HCT116 (cell line): ENCODE data around the gene CCND1. TPM values are rescaled to one million over a fixed set of nuclear protein-coding genes. Genes with fewer than 3 reads are reported as not detected.

ENCODE experiments used
- ATAC-seq: fragments of 200-7000 bp; cut with Tn5 transposase; 2 replicates; pipeline ENCODE4 v1.9.1; 2020; ENCODE audit warnings: mild to moderate bottlenecking, moderate library complexity
- BruUV-seq: library from RNA; stranded (reverse); fragments of 400-500 nt; replicated peaks from 2 replicates; lab custom pipeline; 2021; lab: Mats Ljungman, UMichigan
- CTCF ChIA-PET: fragments of 300-600 bp; sonication (Branson Sonifier 250); formaldehyde crosslinking; loops from one replicate; lab custom pipeline; 2021; ENCODE audit warnings: antibody characterized with exemption; lab: Charles Lee
- POLR2A ChIA-PET: fragments of 300-600, 350-600 bp; sonication (Branson Sonifier 250); formaldehyde crosslinking; loops from one replicate; lab custom pipeline; 2021; ENCODE audit warnings: antibody characterized with exemption; lab: Charles Lee
- RAD21 ChIA-PET, 2 experiments: fragments of 300-600 bp; sonication (Branson Sonifier 250); formaldehyde crosslinking; loops; one replicate each; lab custom pipeline; 2023; ENCODE audit warnings: low total read pairs in 2 of 2; ENCODE audit not compliant: uncharacterized antibody in 2 of 2, unreplicated experiment in 2 of 2, low non-redundant PET in 1 of 2; lab: Charles Lee
- DNase-seq: peaks from one replicate; pipeline ENCODE4 v3.0.0-alpha.2; 2010; ENCODE audit warnings: low read depth, low spot score
- H2AFZ ChIP-seq: fragments of 200-600 bp; shearing (Covaris generic), sonication (generic); 2 replicates; pipeline ENCODE4 v1.6.1; 2017; ENCODE audit warnings: low read depth, mixed run types, mixed read lengths, antibody characterized with exemption, low read length; ENCODE audit not compliant: poor library complexity, severe bottlenecking
- H3K27ac ChIP-seq: 2 replicates; pipeline ENCODE4 v1.5.1; 2012; ENCODE audit warnings: low read depth, low read length
- H3K27me3 ChIP-seq: fragments of 200-600 bp; sonication (generic); 2 replicates; pipeline ENCODE4 v1.6.1; 2016; ENCODE audit warnings: mixed run types, low read length, mixed read lengths; ENCODE audit not compliant: insufficient read depth
- H3K36me3 ChIP-seq, 2 experiments: fragments of 200-500 bp in 1 of 2; fragments of 200-600 bp in 1 of 2; sonication (Bioruptor generic) in 1 of 2; sonication (generic) in 1 of 2; 2 replicates each; pipeline versions ENCODE4 v1.5.1 to v1.6.1; 2014 to 2016; ENCODE audit warnings: low read length in 2 of 2, inconsistent platforms in 1 of 2, mixed read lengths in 1 of 2, mixed run types in 1 of 2; ENCODE audit not compliant: insufficient read depth in 2 of 2, control insufficient read depth in 1 of 2
- H3K4me1 ChIP-seq, 2 experiments: fragments of 200-600 bp in 1 of 2; sonication (generic) in 1 of 2; 2 replicates each; pipeline versions ENCODE4 v1.5.1 to v1.6.1; 2012 to 2017; ENCODE audit warnings: low read length in 2 of 2, inconsistent platforms in 1 of 2, mild to moderate bottlenecking in 1 of 2, mixed read lengths in 1 of 2, mixed run types in 1 of 2, moderate library complexity in 1 of 2; ENCODE audit not compliant: insufficient read depth in 2 of 2, control insufficient read depth in 1 of 2
- H3K4me2 ChIP-seq: fragments of 200-600 bp; sonication (generic); 2 replicates; pipeline ENCODE4 v1.6.1; 2017; ENCODE audit warnings: mixed run types, low read length, mixed read lengths
- H3K4me3 ChIP-seq, 2 experiments: fragments of 200-600 bp in 1 of 2; sonication (generic) in 1 of 2; replicated peaks in 1 of 2; 2 replicates each; pipeline ENCODE4 v1.5.1; 2011 to 2016; ENCODE audit warnings: low read length in 2 of 2, control low read depth in 1 of 2, low read depth in 1 of 2, mild to moderate bottlenecking in 1 of 2, mixed read lengths in 1 of 2, mixed run types in 1 of 2
- H3K79me2 ChIP-seq: fragments of 200-600 bp; sonication (generic); 2 replicates; pipeline ENCODE4 v1.6.1; 2017; ENCODE audit warnings: mild to moderate bottlenecking, mixed run types, low read length, moderate library complexity, mixed read lengths; ENCODE audit not compliant: insufficient read depth
- H3K9ac ChIP-seq: fragments of 200-600 bp; sonication (generic); 2 replicates; pipeline ENCODE4 v1.6.1; 2016; ENCODE audit warnings: low read length, mixed read lengths
- H3K9me2 ChIP-seq: fragments of 200-600 bp; sonication (generic), shearing (Covaris generic); 2 replicates; pipeline ENCODE4 v1.6.1; 2017; ENCODE audit warnings: mixed run types, mild to moderate bottlenecking, moderate library complexity; ENCODE audit not compliant: insufficient read depth
- H3K9me3 ChIP-seq, 2 experiments: fragments of 200-500 bp in 1 of 2; fragments of 200-600 bp in 1 of 2; sonication (Bioruptor generic) in 1 of 2; sonication (generic) in 1 of 2; 2 replicates each; pipeline ENCODE4 v1.6.1; 2014 to 2017; ENCODE audit warnings: low read length in 2 of 2, mixed read lengths in 2 of 2, inconsistent platforms in 1 of 2, low read depth in 1 of 2, mild to moderate bottlenecking in 1 of 2, mixed run types in 1 of 2, moderate library complexity in 1 of 2; ENCODE audit not compliant: control insufficient read depth in 1 of 2, insufficient read depth in 1 of 2
- H4K20me1 ChIP-seq: fragments of 200-600 bp; sonication (generic), shearing (Covaris generic); 2 replicates; pipeline ENCODE4 v1.6.1; 2017; ENCODE audit warnings: mixed run types, mild to moderate bottlenecking, moderate library complexity; ENCODE audit not compliant: insufficient read depth
- CBX3 ChIP-seq: IDR thresholded peaks from 2 replicates; pipeline ENCODE4 v1.6.1; 2012; ENCODE audit warnings: low read depth
- CEBPB ChIP-seq: IDR thresholded peaks from 2 replicates; pipeline ENCODE4 v1.6.1; 2012; ENCODE audit warnings: low read depth
- CTCF ChIP-seq, 3 experiments: fragments of 200-600 bp in 1 of 3; sonication (generic) in 1 of 3; IDR thresholded peaks in 2 of 3; conservative IDR thresholded peaks in 1 of 3; 2 replicates each; pipeline ENCODE4 v1.5.1; 2012 to 2017; ENCODE audit warnings: low read depth in 2 of 3, low read length in 2 of 3, antibody characterized with exemption in 1 of 3, borderline replicate concordance in 1 of 3, control low read depth in 1 of 3, mild to moderate bottlenecking in 1 of 3, mixed read lengths in 1 of 3, mixed run types in 1 of 3, moderate library complexity in 1 of 3; ENCODE audit not compliant: insufficient read depth in 1 of 3
- EGR1 ChIP-seq: IDR thresholded peaks from 2 replicates; pipeline ENCODE4 v1.6.1; 2012; ENCODE audit warnings: low read depth
- EZH2 ChIP-seq: fragments of 200-600 bp; sonication (generic); IDR thresholded peaks from 2 replicates; pipeline ENCODE4 v1.6.1; 2017; ENCODE audit warnings: antibody characterized with exemption, mixed run types
- EZH2phosphoT487 ChIP-seq: fragments of 200-600 bp; IDR thresholded peaks from 2 replicates; pipeline ENCODE4 v1.6.1; 2018; ENCODE audit warnings: antibody characterized with exemption, borderline replicate concordance
- FOSL1 ChIP-seq: IDR thresholded peaks from 2 replicates; pipeline ENCODE4 v1.6.1; 2012; ENCODE audit warnings: low read depth
- JUND ChIP-seq: IDR thresholded peaks from 2 replicates; pipeline ENCODE4 v1.6.1; 2012
- MAX ChIP-seq: IDR thresholded peaks from 2 replicates; pipeline ENCODE4 v1.6.1; 2012
- RAD21 ChIP-seq: IDR thresholded peaks from 2 replicates; pipeline ENCODE4 v1.6.1; 2012; ENCODE audit warnings: low read depth, mild to moderate bottlenecking
- SP1 ChIP-seq: IDR thresholded peaks from 2 replicates; pipeline ENCODE4 v1.6.1; 2012; ENCODE audit warnings: low read depth
- SRF ChIP-seq: IDR thresholded peaks from 2 replicates; pipeline ENCODE4 v1.6.1; 2012; ENCODE audit warnings: low read depth
- TCF7L2 ChIP-seq: IDR thresholded peaks from 2 replicates; pipeline ENCODE4 v1.7.0; 2011; ENCODE audit warnings: borderline replicate concordance, inconsistent platforms; ENCODE audit not compliant: insufficient read depth, insufficient read length; ENCODE audit errors: extremely low read depth
- intact Hi-C: fragments of 100-400 bp; cut with micrococcal nuclease; formaldehyde crosslinking; loops from 2 replicates; pipeline ENCODE4 v1.10.0; 2022
- total RNA-seq: library from RNA; stranded (reverse); gene quantifications from one replicate; pipeline ENCODE4 v1.2.1, GENCODE V29; 2021; ENCODE audit not compliant: unreplicated experiment
- TF ChIP-seq, protein P1 (sequence below): IDR thresholded peaks from 2 replicates; pipeline ENCODE4 v1.6.1; 2012; ENCODE audit warnings: low read depth
- TF ChIP-seq, protein P2 (sequence below): IDR thresholded peaks from 2 replicates; pipeline ENCODE4 v1.6.1; 2012

CCND1 gene
- total RNA-seq, 1 experiment from 2014 or later = 601 TPM

DNA sequence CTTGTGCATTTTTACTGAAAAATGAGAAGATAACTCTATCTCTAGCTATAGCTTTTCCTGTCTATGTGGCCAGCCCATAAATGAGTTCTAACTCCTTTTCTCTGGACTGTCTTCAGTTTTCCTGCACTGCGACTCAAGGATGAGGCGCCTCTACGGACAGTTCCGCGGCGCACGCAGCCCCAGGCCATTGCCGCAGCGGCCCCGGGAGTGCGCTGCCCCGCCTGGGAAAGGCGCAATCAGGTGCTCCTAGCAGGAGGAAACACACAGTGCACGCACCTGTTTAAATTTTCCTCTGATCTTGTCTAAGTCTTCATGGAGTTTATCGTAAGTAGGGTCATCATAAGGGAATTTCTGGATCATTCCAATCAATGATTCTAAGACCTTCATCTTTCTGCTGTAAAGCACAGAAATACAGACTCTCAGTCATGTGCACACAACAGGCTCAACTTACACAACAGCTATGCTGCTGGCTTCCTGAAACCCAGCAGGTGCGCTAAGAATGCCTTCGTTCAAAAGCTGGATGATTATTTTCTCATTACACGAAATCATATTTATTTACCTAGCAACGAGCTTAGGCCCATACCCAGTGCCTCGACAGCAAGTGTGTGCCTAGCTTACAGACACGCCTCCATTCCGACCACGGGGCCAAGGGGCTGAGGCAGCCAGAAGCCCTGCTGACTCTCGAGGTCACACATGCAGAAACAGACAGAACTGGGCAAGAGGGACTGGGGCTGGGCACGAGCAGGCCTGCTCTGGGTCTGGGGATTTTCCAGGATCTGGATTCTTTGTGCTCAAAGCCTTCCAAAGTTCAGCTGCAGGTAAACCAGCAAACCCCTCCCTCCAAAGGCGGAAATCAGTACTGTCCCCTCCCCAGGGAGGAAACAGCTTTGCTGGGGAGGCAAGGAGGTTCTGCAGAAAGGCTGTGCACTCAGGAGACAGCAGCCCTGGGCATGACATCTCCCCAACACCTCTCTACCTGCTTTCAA is 27.0 kb downstream of the CCND1 start:
- no peak overlapping the region for H3K4me2 ChIP-seq
- no peak overlapping the region for H2AFZ ChIP-seq
- RAD21 ChIA-PET = no interaction called here
- H3K79me2 ChIP-seq = peaks cover 6% of the 10 kb centered on the region
- H4K20me1 ChIP-seq = no peaks in the 10 kb centered on the region
- no peaks in the 10 kb centered on the region for H3K9me3 ChIP-seq
- no peaks in the 10 kb centered on the region for H3K9me2 ChIP-seq
- no peak overlapping the region for H3K27ac ChIP-seq
- no peak overlapping the region for H3K4me3 ChIP-seq
- CTCF ChIA-PET = interaction anchor here (1.7 to 3.0 kb wide), 2 partner anchors 375 to 566 kb away, joined by 4 to 11 read pairs; partner anchors contain the start of gene MYEOV
- DNase-seq = no peak
- intact Hi-C loops = no loop called here
- H3K4me1 ChIP-seq = peaks cover 0 to 10% of the 10 kb centered on the region in 2 experiments; a peak in 2 of 4 replicates
- peaks cover 9 to 21% of the 10 kb centered on the region in 2 experiments; a peak in 3 of 4 replicates for H3K36me3 ChIP-seq
- no peak for ATAC-seq
- POLR2A ChIA-PET = no interaction called here
- H3K9ac ChIP-seq = no peak overlapping the region
- BruUV-seq = no TSS peak
- TF ChIP-seq, protein P1, sequence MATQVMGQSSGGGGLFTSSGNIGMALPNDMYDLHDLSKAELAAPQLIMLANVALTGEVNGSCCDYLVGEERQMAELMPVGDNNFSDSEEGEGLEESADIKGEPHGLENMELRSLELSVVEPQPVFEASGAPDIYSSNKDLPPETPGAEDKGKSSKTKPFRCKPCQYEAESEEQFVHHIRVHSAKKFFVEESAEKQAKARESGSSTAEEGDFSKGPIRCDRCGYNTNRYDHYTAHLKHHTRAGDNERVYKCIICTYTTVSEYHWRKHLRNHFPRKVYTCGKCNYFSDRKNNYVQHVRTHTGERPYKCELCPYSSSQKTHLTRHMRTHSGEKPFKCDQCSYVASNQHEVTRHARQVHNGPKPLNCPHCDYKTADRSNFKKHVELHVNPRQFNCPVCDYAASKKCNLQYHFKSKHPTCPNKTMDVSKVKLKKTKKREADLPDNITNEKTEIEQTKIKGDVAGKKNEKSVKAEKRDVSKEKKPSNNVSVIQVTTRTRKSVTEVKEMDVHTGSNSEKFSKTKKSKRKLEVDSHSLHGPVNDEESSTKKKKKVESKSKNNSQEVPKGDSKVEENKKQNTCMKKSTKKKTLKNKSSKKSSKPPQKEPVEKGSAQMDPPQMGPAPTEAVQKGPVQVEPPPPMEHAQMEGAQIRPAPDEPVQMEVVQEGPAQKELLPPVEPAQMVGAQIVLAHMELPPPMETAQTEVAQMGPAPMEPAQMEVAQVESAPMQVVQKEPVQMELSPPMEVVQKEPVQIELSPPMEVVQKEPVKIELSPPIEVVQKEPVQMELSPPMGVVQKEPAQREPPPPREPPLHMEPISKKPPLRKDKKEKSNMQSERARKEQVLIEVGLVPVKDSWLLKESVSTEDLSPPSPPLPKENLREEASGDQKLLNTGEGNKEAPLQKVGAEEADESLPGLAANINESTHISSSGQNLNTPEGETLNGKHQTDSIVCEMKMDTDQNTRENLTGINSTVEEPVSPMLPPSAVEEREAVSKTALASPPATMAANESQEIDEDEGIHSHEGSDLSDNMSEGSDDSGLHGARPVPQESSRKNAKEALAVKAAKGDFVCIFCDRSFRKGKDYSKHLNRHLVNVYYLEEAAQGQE = no peak
- TF ChIP-seq EZH2phosphoT487 (no peak), RAD21 (no peak), CTCF (IDR thresholded peaks at IDR 0.05 in 2 of 3, conservative IDR thresholded peaks at IDR 0.05 in 1 of 3; ENCODE audit: borderline replicate concordance in 1 of 3, insufficient read depth in 1 of 3, low read depth in 2 of 3, low read length in 2 of 3) (no peak), CBX3 (no peak), SRF (no peak), CEBPB (no peak), TCF7L2 (no peak), JUND (no peak), EZH2 (no peak), SP1 (no peak), FOSL1 (no peak), MAX (no peak), EGR1 (no peak)
- TF ChIP-seq, protein P2, sequence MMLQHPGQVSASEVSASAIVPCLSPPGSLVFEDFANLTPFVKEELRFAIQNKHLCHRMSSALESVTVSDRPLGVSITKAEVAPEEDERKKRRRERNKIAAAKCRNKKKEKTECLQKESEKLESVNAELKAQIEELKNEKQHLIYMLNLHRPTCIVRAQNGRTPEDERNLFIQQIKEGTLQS = no peak
- no peaks in the 10 kb centered on the region for H3K27me3 ChIP-seq
